ENCODE data around the gene GTF2F2. TPM values are rescaled to one million over a fixed set of nuclear protein-coding genes. Genes with fewer than 3 reads are reported as not detected.

GTF2F2 gene
- total RNA-seq, 1 experiment from 2014 or later, result 47.4 TPM

- intact Hi-C loops (cut with micrococcal nuclease), result no loop called here
- H3K4me1 Mint-ChIP-seq (ENCODE audit: insufficient read depth, unreplicated experiment), result no peaks in the 10 kb centered on the region
- no peak for DNase-seq (ENCODE audit: unreplicated experiment)
- no peak overlapping the region for H3K27ac Mint-ChIP-seq (ENCODE audit: low read depth, unreplicated experiment)
- no peaks in the 10 kb centered on the region for H3K36me3 Mint-ChIP-seq (ENCODE audit: insufficient read depth, unreplicated experiment)
- ChIA-PET CTCF (interaction anchor here (0.6 kb wide), 1 partner anchor 908 kb away, joined by 3 read pairs; no protein-coding TSS in a partner anchor), POLR2A (no interaction called here)
- BruUV-seq (replicated peaks), result no TSS peak
- no peak for TF ChIP-seq CTCF (IDR thresholded peaks at IDR 0.05; ENCODE audit: unreplicated experiment)
- H3K9me3 Mint-ChIP-seq (ENCODE audit: unreplicated experiment), result no peaks in the 10 kb centered on the region
- no peak overlapping the region for H3K4me3 Mint-ChIP-seq (ENCODE audit: unreplicated experiment)
- no peaks in the 10 kb centered on the region for H3K27me3 Mint-ChIP-seq (ENCODE audit: insufficient read depth, unreplicated experiment)
Observed at GRCh38 chr13:45104261-45104660, 16.0 kb upstream of the GTF2F2 start.

- H3K9me3 Mint-ChIP-seq (ENCODE audit: unreplicated experiment), result no peaks in the 10 kb centered on the region
- ChIA-PET CTCF (interaction anchor here (0.7 kb wide), 1 partner anchor 181 kb away, joined by 3 read pairs; no protein-coding TSS in a partner anchor), POLR2A (no interaction called here)
- H3K27me3 Mint-ChIP-seq (ENCODE audit: insufficient read depth, unreplicated experiment), result no peaks in the 10 kb centered on the region
- no peak overlapping the region for H3K4me3 Mint-ChIP-seq (ENCODE audit: unreplicated experiment)
- H3K27ac Mint-ChIP-seq (ENCODE audit: low read depth, unreplicated experiment), result no peak overlapping the region
- no peak for DNase-seq (ENCODE audit: unreplicated experiment)
- H3K36me3 Mint-ChIP-seq (ENCODE audit: insufficient read depth, unreplicated experiment), result no peaks in the 10 kb centered on the region
- no peaks in the 10 kb centered on the region for H3K4me1 Mint-ChIP-seq (ENCODE audit: insufficient read depth, unreplicated experiment)
- intact Hi-C loops (cut with micrococcal nuclease), result no loop called here
- TF ChIP-seq CTCF (IDR thresholded peaks at IDR 0.05; ENCODE audit: unreplicated experiment), result no peak
- no TSS peak for BruUV-seq (replicated peaks)
Observed at GRCh38 chr13:45105895-45106294, 14.4 kb upstream of the GTF2F2 start.

- no peak for DNase-seq (ENCODE audit: unreplicated experiment)
- CTCF ChIA-PET, result interaction anchor here (0.6 to 0.7 kb wide), 2 partner anchors 12 to 18 kb away, joined by 5 to 6 read pairs; no protein-coding TSS in a partner anchor
- no peak for TF ChIP-seq CTCF (IDR thresholded peaks at IDR 0.05; ENCODE audit: unreplicated experiment)
- H3K9me3 Mint-ChIP-seq (ENCODE audit: unreplicated experiment), result no peaks in the 10 kb centered on the region
- intact Hi-C loops (cut with micrococcal nuclease), result no loop called here
- no peaks in the 10 kb centered on the region for H3K4me1 Mint-ChIP-seq (ENCODE audit: insufficient read depth, unreplicated experiment)
- no peaks in the 10 kb centered on the region for H3K36me3 Mint-ChIP-seq (ENCODE audit: insufficient read depth, unreplicated experiment)
- no peaks in the 10 kb centered on the region for H3K27me3 Mint-ChIP-seq (ENCODE audit: insufficient read depth, unreplicated experiment)
- H3K27ac Mint-ChIP-seq (ENCODE audit: low read depth, unreplicated experiment), result no peak overlapping the region
- no TSS peak for BruUV-seq (replicated peaks)
- no peak overlapping the region for H3K4me3 Mint-ChIP-seq (ENCODE audit: unreplicated experiment)
- POLR2A ChIA-PET, result no interaction called here
Observed at GRCh38 chr13:45107539-45107938, 12.8 kb upstream of the GTF2F2 start.

GRCh38 chr13:45108716-45109101 is 11.6 kb upstream of the GTF2F2 start:
- Mint-ChIP-seq H3K4me3 (ENCODE audit: unreplicated experiment) (no peak overlapping the region), H3K27me3 (ENCODE audit: insufficient read depth, unreplicated experiment) (no peaks in the 10 kb centered on the region), H3K36me3 (ENCODE audit: insufficient read depth, unreplicated experiment) (no peaks in the 10 kb centered on the region), H3K27ac (ENCODE audit: low read depth, unreplicated experiment) (no peak overlapping the region), H3K9me3 (ENCODE audit: unreplicated experiment) (no peaks in the 10 kb centered on the region), H3K4me1 (ENCODE audit: insufficient read depth, unreplicated experiment) (peaks cover 8% of the 10 kb centered on the region)
- ChIA-PET POLR2A (interaction anchor here (1.0 to 1.2 kb wide), 3 partner anchors 11 to 59 kb away, joined by 3 to 4 read pairs (median 3); partner anchors contain the start of gene GTF2F2), CTCF (interaction anchor here (0.8 to 0.9 kb wide), 2 partner anchors 11 to 33 kb away, joined by 3 to 5 read pairs; no protein-coding TSS in a partner anchor)
- no peak for TF ChIP-seq CTCF (IDR thresholded peaks at IDR 0.05; ENCODE audit: unreplicated experiment)
- BruUV-seq (replicated peaks), result no TSS peak
- intact Hi-C loops (cut with micrococcal nuclease), result no loop called here
- no peak for DNase-seq (ENCODE audit: unreplicated experiment)
